Activated CD4-positive, alpha-beta memory T cell treated with anti-CD3 and anti-CD28 coated beads for 36 hours (primary cell): ENCODE results near the gene ISCA1. TPM values are rescaled to one million over a fixed set of nuclear protein-coding genes. Genes with fewer than 3 reads are reported as not detected.
A peak's percentile ranks its signal among the peaks of the same experiment; 100 is the strongest.

Experiments used
- CTCF ChIA-PET: fragments of 350-600 bp; sonication (Branson Sonifier 250); formaldehyde crosslinking; loops from one replicate; lab custom pipeline; 2021; ENCODE audit warnings: antibody characterized with exemption, inconsistent platforms; lab: Charles Lee
- POLR2A ChIA-PET: fragments of 350-600 bp; sonication (Branson Sonifier 250); formaldehyde crosslinking; loops from one replicate; lab custom pipeline; 2021; ENCODE audit warnings: antibody characterized with exemption; lab: Charles Lee
- DNase-seq: peaks from one replicate; pipeline ENCODE4 v3.0.0-alpha.2; 2020
- H3K27ac Mint-ChIP-seq: one replicate; pipeline ENCODE4 v1.8.0; 2021; ENCODE audit warnings: mixed read lengths
- H3K27me3 Mint-ChIP-seq: one replicate; pipeline ENCODE4 v1.8.0; 2021; ENCODE audit warnings: mixed read lengths
- H3K36me3 Mint-ChIP-seq: one replicate; pipeline ENCODE4 v1.8.0; 2021; ENCODE audit warnings: mixed read lengths
- H3K4me1 Mint-ChIP-seq: one replicate; pipeline ENCODE4 v1.8.0; 2021; ENCODE audit warnings: low read depth, mixed read lengths
- H3K4me3 Mint-ChIP-seq: one replicate; pipeline ENCODE4 v1.8.0; 2021; ENCODE audit warnings: mild to moderate bottlenecking, mixed read lengths
- H3K9me3 Mint-ChIP-seq: one replicate; pipeline ENCODE4 v1.8.0; 2021; ENCODE audit warnings: mixed read lengths
- intact Hi-C: fragments of 100-400 bp; cut with micrococcal nuclease; formaldehyde crosslinking; loops from one replicate; pipeline ENCODE4 v1.15.1; 2023
- total RNA-seq, 2 experiments: library from RNA; stranded (reverse); gene quantifications; one replicate each; pipeline ENCODE4 v1.2.3, GENCODE V29; 2021

Gene ISCA1
- total RNA-seq, 2 experiments from 2014 or later: 21.4 to 22.1 TPM

DNA sequence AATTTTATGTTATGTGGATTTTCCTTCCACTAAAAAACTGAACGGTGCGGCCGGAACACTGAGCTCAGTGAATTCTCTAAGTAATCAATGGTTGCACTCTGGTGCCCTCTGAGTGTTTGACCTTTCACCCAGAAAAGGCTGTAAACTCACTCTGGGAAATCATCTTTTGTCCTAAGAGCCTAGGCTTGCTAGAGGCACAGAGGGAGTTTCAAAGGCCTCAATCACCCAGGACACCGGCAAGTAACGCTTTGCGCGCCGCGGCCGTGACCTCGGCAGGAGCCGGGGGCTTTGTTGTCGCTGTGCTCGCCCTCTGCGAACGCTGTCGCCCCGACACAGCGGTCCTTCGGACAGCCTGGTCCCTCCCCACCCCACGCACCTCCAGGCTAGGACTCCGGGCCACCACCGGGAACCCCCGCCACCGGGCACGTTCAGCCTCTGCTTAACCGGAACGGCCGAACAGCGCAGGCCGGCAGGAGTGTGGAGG lies 703 bp downstream of the ISCA1 start:
- Mint-ChIP-seq H3K4me1 (peaks cover 48% of the 10 kb centered on the region), H3K36me3 (peaks cover 2% of the 10 kb centered on the region), H3K9me3 (no peaks in the 10 kb centered on the region), H3K4me3 (peak overlapping the region; percentile 92), H3K27ac (peak overlapping the region; percentile 96), H3K27me3 (no peaks in the 10 kb centered on the region)
- ChIA-PET CTCF (interaction anchor here (0.6 to 1.3 kb wide), 2 partner anchors 11 to 79 kb away, joined by 6 read pairs; no protein-coding TSS in a partner anchor), POLR2A (interaction anchor here (0.6 to 2.2 kb wide), 7 partner anchors 14 to 539 kb away, joined by 3 to 7 read pairs (median 3); partner anchors contain the start of gene AGTPBP1)
- DNase-seq: no peak
- intact Hi-C loops: loop anchor here (1.0 to 5.0 kb wide), 8 partner anchors 22 to 666 kb away; partner anchors contain the start of genes GAS1, GOLM1, NAA35 and TUT7

GRCh38 chr9:86280580-86280979 lies 1.8 kb downstream of the ISCA1 start:
- ChIA-PET POLR2A (interaction anchor here (0.6 kb wide), 1 partner anchor 307 kb away, joined by 3 read pairs; no protein-coding TSS in a partner anchor), CTCF (interaction anchor here (0.7 kb wide), 1 partner anchor 716 kb away, joined by 3 read pairs; no protein-coding TSS in a partner anchor)
- Mint-ChIP-seq H3K9me3 (no peaks in the 10 kb centered on the region), H3K27ac (no peak overlapping the region), H3K27me3 (no peaks in the 10 kb centered on the region), H3K36me3 (peaks cover 2% of the 10 kb centered on the region), H3K4me3 (peak overlapping the region; percentile 20), H3K4me1 (peaks cover 48% of the 10 kb centered on the region)
- no peak for DNase-seq
- intact Hi-C loops: loop anchor here (2.0 to 5.0 kb wide), 4 partner anchors 57 to 667 kb away; partner anchors contain the start of genes GAS1 and GOLM1

DNA sequence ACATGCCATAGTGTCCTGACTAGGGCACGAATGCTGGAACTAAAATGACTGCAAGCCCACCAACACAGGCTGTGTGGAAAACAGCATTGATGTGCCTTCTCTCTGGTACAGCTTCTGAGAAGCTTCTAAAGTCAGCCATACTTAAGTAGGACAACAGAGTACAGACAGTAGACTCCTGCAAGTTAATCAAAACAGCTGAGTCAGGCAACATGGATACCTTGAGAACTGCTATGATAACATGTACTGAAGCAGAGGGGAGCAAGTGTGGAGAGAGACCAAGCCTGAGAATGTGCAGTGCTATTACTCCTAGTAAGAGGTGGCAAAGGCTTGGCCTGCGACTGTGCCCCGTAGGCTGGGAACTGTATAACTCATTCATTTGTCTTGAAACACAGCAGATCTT lies 2.5 kb downstream of the ISCA1 start:
- no peak overlapping the region for H3K27ac Mint-ChIP-seq
- H3K27me3 Mint-ChIP-seq: no peaks in the 10 kb centered on the region
- H3K4me3 Mint-ChIP-seq: peak overlapping the region; percentile 14
- peaks cover 2% of the 10 kb centered on the region for H3K36me3 Mint-ChIP-seq
- intact Hi-C loops: loop anchor here (2.0 to 5.0 kb wide), 4 partner anchors 57 to 667 kb away; partner anchors contain the start of genes GAS1 and GOLM1
- no peak for DNase-seq
- H3K9me3 Mint-ChIP-seq: no peaks in the 10 kb centered on the region
- CTCF ChIA-PET: no interaction called here
- POLR2A ChIA-PET: interaction anchor here (0.6 kb wide), 1 partner anchor 306 kb away, joined by 3 read pairs; no protein-coding TSS in a partner anchor
- peaks cover 48% of the 10 kb centered on the region for H3K4me1 Mint-ChIP-seq

- CTCF ChIA-PET: no interaction called here
- H3K4me1 Mint-ChIP-seq: peaks cover 37% of the 10 kb centered on the region
- intact Hi-C loops: no loop called here
Measured at GRCh38 chr9:86277072-86277471, 5.3 kb downstream of the ISCA1 start.

GRCh38 chr9:86275962-86276361 lies 6.4 kb downstream of the ISCA1 start:
- H3K27me3 Mint-ChIP-seq: no peaks in the 10 kb centered on the region
- peaks cover 31% of the 10 kb centered on the region for H3K4me1 Mint-ChIP-seq
- POLR2A ChIA-PET: no interaction called here
- no peaks in the 10 kb centered on the region for H3K9me3 Mint-ChIP-seq
- DNase-seq: no peak
- peaks cover 23% of the 10 kb centered on the region for H3K36me3 Mint-ChIP-seq
- CTCF ChIA-PET: interaction anchor here (1.3 kb wide), 1 partner anchor 74 kb away, joined by 6 read pairs; no protein-coding TSS in a partner anchor
- H3K4me3 Mint-ChIP-seq: no peak overlapping the region
- H3K27ac Mint-ChIP-seq: no peak overlapping the region
- intact Hi-C loops: no loop called here

More at GRCh38 chr9:86277072-86277471, 5.3 kb downstream of the ISCA1 start:
- Mint-ChIP-seq H3K4me3 (no peak overlapping the region), H3K9me3 (no peaks in the 10 kb centered on the region), H3K27me3 (no peaks in the 10 kb centered on the region), H3K27ac (no peak overlapping the region), H3K36me3 (peaks cover 14% of the 10 kb centered on the region)
- POLR2A ChIA-PET: no interaction called here
- no peak for DNase-seq

- no peaks in the 10 kb centered on the region for H3K9me3 Mint-ChIP-seq
- peaks cover 24% of the 10 kb centered on the region for H3K36me3 Mint-ChIP-seq
- no peak for DNase-seq
- H3K27ac Mint-ChIP-seq: no peak overlapping the region
- H3K4me1 Mint-ChIP-seq: peaks cover 24% of the 10 kb centered on the region
- ChIA-PET CTCF (interaction anchor here (1.3 kb wide), 1 partner anchor 73 kb away, joined by 6 read pairs; no protein-coding TSS in a partner anchor), POLR2A (no interaction called here)
- no peaks in the 10 kb centered on the region for H3K27me3 Mint-ChIP-seq
- no peak overlapping the region for H3K4me3 Mint-ChIP-seq
- intact Hi-C loops: no loop called here
Measured at GRCh38 chr9:86274821-86275643, 7.3 kb downstream of the ISCA1 start.

GRCh38 chr9:86272221-86272620 lies 10.1 kb downstream of the ISCA1 start:
- Mint-ChIP-seq H3K4me3 (no peak overlapping the region), H3K27ac (no peak overlapping the region), H3K36me3 (peaks cover 28% of the 10 kb centered on the region), H3K27me3 (no peaks in the 10 kb centered on the region), H3K4me1 (peaks cover 3% of the 10 kb centered on the region), H3K9me3 (no peaks in the 10 kb centered on the region)
- DNase-seq: no peak
- POLR2A ChIA-PET: no interaction called here
- intact Hi-C loops: no loop called here
- CTCF ChIA-PET: no interaction called here

DNA sequence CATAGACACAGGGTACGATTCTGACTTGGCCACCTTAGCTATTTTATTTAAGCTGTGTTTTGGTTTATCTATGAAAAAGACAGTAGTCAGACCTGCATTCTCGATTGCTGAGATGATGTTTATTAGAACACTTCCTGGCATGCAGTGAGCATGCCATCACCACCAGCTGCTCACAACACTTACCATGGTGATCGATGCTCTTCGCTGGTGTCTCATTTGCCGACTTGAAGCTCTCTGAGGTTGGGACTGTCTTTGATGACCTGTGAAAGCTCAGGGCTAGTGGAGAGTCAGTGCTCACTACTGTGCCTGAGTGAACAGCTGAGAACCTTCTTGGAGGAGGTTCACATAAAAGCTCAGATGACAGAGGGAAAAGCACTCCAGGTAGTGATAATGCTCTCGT lies 18.5 kb downstream of the ISCA1 start:
- no peaks in the 10 kb centered on the region for H3K4me1 Mint-ChIP-seq
- intact Hi-C loops: no loop called here
- CTCF ChIA-PET: no interaction called here
- no peak overlapping the region for H3K4me3 Mint-ChIP-seq
- H3K9me3 Mint-ChIP-seq: no peaks in the 10 kb centered on the region
- H3K36me3 Mint-ChIP-seq: peaks cover 31% of the 10 kb centered on the region
- no peaks in the 10 kb centered on the region for H3K27me3 Mint-ChIP-seq
- POLR2A ChIA-PET: no interaction called here
- no peak overlapping the region for H3K27ac Mint-ChIP-seq
- no peak for DNase-seq

- H3K27me3 Mint-ChIP-seq: no peaks in the 10 kb centered on the region
- ChIA-PET CTCF (no interaction called here), POLR2A (no interaction called here)
- no peak overlapping the region for H3K4me3 Mint-ChIP-seq
- H3K27ac Mint-ChIP-seq: no peak overlapping the region
- intact Hi-C loops: no loop called here
- peaks cover 31% of the 10 kb centered on the region for H3K36me3 Mint-ChIP-seq
- H3K4me1 Mint-ChIP-seq: no peaks in the 10 kb centered on the region
- H3K9me3 Mint-ChIP-seq: no peaks in the 10 kb centered on the region
- no peak for DNase-seq
Measured at GRCh38 chr9:86262492-86262891, 19.8 kb downstream of the ISCA1 start.

DNA sequence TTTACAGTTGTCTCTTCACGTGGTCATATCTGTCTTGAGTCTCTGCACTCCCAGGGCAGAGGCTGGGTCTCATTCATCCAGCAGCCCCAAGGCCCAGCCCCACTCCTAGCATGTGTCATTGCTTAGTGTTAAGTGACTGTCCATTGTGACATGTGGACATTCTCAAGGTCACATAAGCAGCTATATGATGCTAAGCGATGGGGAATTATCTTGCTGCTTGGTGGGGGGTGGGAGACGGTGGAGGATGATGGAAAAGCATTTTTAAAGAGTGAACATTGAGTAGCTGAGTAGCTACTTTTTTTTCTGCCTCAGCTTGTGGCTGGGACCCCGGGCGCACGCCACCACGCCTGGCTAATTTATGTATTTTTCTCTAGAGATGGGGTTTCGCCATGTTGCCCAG lies 22.8 kb downstream of the ISCA1 start, which contains the start of gene C9orf153:
C9orf153 (minus strand) TSS at position 101 of the 400 bp plus-strand sequence. CDS start 30,054 bp downstream, outside the sequence.
- Mint-ChIP-seq H3K27me3 (no peaks in the 10 kb centered on the region), H3K4me1 (no peaks in the 10 kb centered on the region), H3K9me3 (no peaks in the 10 kb centered on the region), H3K4me3 (no peak within 1 kb of the TSS), H3K36me3 (peaks cover 21% of the 10 kb centered on the region), H3K27ac (no peak within 1 kb of the TSS)
- intact Hi-C loops: no loop called here
- DNase-seq: no peak
- CTCF ChIA-PET: interaction anchor here (1.0 kb wide), 1 partner anchor 57 kb away, joined by 4 read pairs; no protein-coding TSS in a partner anchor
- POLR2A ChIA-PET: interaction anchor here (0.6 kb wide), 1 partner anchor 687 kb away, joined by 3 read pairs; no protein-coding TSS in a partner anchor

DNA sequence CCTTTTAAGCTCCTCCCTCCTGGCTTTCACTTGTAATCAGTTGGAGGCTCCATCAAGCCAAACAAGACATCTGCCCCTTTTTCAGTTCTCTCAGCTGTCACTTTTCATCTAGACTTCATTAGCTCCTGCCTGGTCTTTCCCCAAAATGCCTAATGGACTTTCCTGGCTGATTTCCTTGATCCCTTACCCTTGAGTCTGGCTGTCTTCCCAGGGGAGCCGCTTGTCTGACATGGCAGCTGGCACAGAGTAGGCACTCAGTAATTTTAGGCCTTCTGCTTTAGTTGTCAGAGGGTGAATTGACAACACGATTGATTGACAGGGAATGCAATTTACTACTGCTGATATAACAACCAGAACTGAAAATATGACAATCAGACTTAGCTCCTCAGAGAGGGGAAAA lies 24.9 kb downstream of the ISCA1 start:
- DNase-seq: no peak
- ChIA-PET POLR2A (interaction anchor here (0.6 kb wide), 1 partner anchor 14 kb away, joined by 3 read pairs; no protein-coding TSS in a partner anchor), CTCF (interaction anchor here (0.5 kb wide), 1 partner anchor 105 kb away, joined by 3 read pairs; no protein-coding TSS in a partner anchor)
- Mint-ChIP-seq H3K4me1 (no peaks in the 10 kb centered on the region), H3K27ac (no peak overlapping the region), H3K27me3 (no peaks in the 10 kb centered on the region), H3K4me3 (no peak overlapping the region), H3K9me3 (peaks cover 14% of the 10 kb centered on the region), H3K36me3 (peaks cover 12% of the 10 kb centered on the region)
- intact Hi-C loops: no loop called here

GRCh38 chr9:86256653-86257052 lies 25.7 kb downstream of the ISCA1 start:
- no peak overlapping the region for H3K27ac Mint-ChIP-seq
- CTCF ChIA-PET: no interaction called here

More at GRCh38 chr9:86256653-86257052, 25.7 kb downstream of the ISCA1 start:
- POLR2A ChIA-PET: interaction anchor here (0.6 kb wide), 1 partner anchor 15 kb away, joined by 3 read pairs; no protein-coding TSS in a partner anchor
- intact Hi-C loops: no loop called here
- H3K4me1 Mint-ChIP-seq: no peaks in the 10 kb centered on the region
- no peaks in the 10 kb centered on the region for H3K27me3 Mint-ChIP-seq
- peaks cover 12% of the 10 kb centered on the region for H3K36me3 Mint-ChIP-seq
- H3K4me3 Mint-ChIP-seq: no peak overlapping the region
- H3K9me3 Mint-ChIP-seq: peaks cover 16% of the 10 kb centered on the region
- no peak for DNase-seq
